Panc1 (cell line): ENCODE data around the gene APOL4. TPM values are rescaled to one million over a fixed set of nuclear protein-coding genes. Genes with fewer than 3 reads are reported as not detected.

Experiments
- ATAC-seq: fragments of 200-7000 bp; cut with Tn5 transposase; 2 replicates; pipeline ENCODE4 v1.9.1; 2020; ENCODE audit warnings: mild to moderate bottlenecking, moderate library complexity
- BruUV-seq: library from RNA; stranded (reverse); fragments of 400-500 nt; replicated peaks from 2 replicates; lab custom pipeline; 2021; lab: Mats Ljungman, UMichigan
- CTCF ChIA-PET: fragments of 300-600 bp; sonication (Branson Sonifier 250); formaldehyde crosslinking; loops from one replicate; lab custom pipeline; 2022; ENCODE audit warnings: antibody characterized with exemption; lab: Charles Lee
- POLR2A ChIA-PET: fragments of 300-600 bp; sonication (Branson Sonifier 250); formaldehyde crosslinking; loops from one replicate; lab custom pipeline; 2022; ENCODE audit warnings: antibody characterized with exemption; lab: Charles Lee
- DNase-seq: peaks from one replicate; pipeline ENCODE4 v3.0.0-alpha.2; 2010; ENCODE audit warnings: low read depth, low spot score
- H3K27ac ChIP-seq: 2 replicates; pipeline ENCODE4 v1.5.1; 2011; ENCODE audit warnings: mild to moderate bottlenecking, low read length, inconsistent platforms
- H3K27me3 ChIP-seq: fragments of 200-500 bp; sonication (Bioruptor generic); 2 replicates; pipeline ENCODE4 v1.6.0; 2014; ENCODE audit warnings: low read length, inconsistent platforms; ENCODE audit not compliant: control insufficient read depth, insufficient read depth
- H3K36me3 ChIP-seq: fragments of 200-500 bp; sonication (Bioruptor generic); 2 replicates; pipeline ENCODE4 v1.5.1; 2014; ENCODE audit warnings: inconsistent platforms, mild to moderate bottlenecking, low read length, moderate library complexity; ENCODE audit not compliant: control insufficient read depth, insufficient read depth
- H3K4me1 ChIP-seq: 2 replicates; pipeline ENCODE4 v1.5.1; 2011; ENCODE audit warnings: inconsistent platforms, mild to moderate bottlenecking, low read length, moderate library complexity; ENCODE audit not compliant: control insufficient read depth, insufficient read depth
- H3K4me3 ChIP-seq, 2 experiments: 2 replicates each; pipeline ENCODE4 v1.5.1; 2011 to 2012; ENCODE audit warnings: low read depth in 2 of 2, low read length in 2 of 2, mild to moderate bottlenecking in 2 of 2, inconsistent platforms in 1 of 2, moderate library complexity in 1 of 2
- H3K9me3 ChIP-seq: fragments of 200-500 bp; sonication (Bioruptor generic); 2 replicates; pipeline ENCODE4 v1.5.1; 2014; ENCODE audit warnings: low read depth, mild to moderate bottlenecking, inconsistent platforms, low read length, moderate library complexity; ENCODE audit not compliant: control insufficient read depth, insufficient read depth
- CTCF ChIP-seq: fragments of 450-650 bp; IDR thresholded peaks from 2 replicates; pipeline ENCODE4 v1.5.1; 2017; ENCODE audit warnings: mild to moderate bottlenecking
- POLR2AphosphoS5 ChIP-seq: IDR thresholded peaks from 2 replicates; pipeline ENCODE4 v1.6.1; 2012; ENCODE audit warnings: mild to moderate bottlenecking, low read depth, low read length, moderate library complexity
- REST ChIP-seq, 2 experiments: IDR thresholded peaks; 2 replicates each; pipeline ENCODE4 v1.6.1; 2011 to 2012; ENCODE audit warnings: low read depth in 2 of 2, control low read depth in 1 of 2, low read length in 1 of 2, mild to moderate bottlenecking in 1 of 2, moderate library complexity in 1 of 2; ENCODE audit not compliant: insufficient read depth in 1 of 2
- SIN3A ChIP-seq: IDR thresholded peaks from 2 replicates; pipeline ENCODE4 v1.6.1; 2012; ENCODE audit warnings: low read depth, mild to moderate bottlenecking, low read length, moderate library complexity, borderline replicate concordance; ENCODE audit not compliant: insufficient read depth
- TCF7L2 ChIP-seq: IDR thresholded peaks from 2 replicates; pipeline ENCODE4 v1.6.1; 2011; ENCODE audit warnings: mild to moderate bottlenecking, low read depth, low read length, inconsistent platforms
- in situ Hi-C: cut with HindIII; loops from 2 replicates; pipeline ENCODE4 v1.10.0; 2016; ENCODE audit warnings: low sequenced_read_pairs, low pct_unique_long_range_greater_than_20kb
- intact Hi-C: fragments of 100-400 bp; cut with micrococcal nuclease; formaldehyde crosslinking; loops from one replicate; pipeline ENCODE4 v1.10.0; 2022; ENCODE audit not compliant: unreplicated experiment
- total RNA-seq: library from RNA; stranded (reverse); gene quantifications from one replicate; pipeline ENCODE4 v1.2.1, GENCODE V29; 2021; ENCODE audit not compliant: unreplicated experiment

APOL4 gene
- total RNA-seq, 1 experiment from 2014 or later: not detected

- H3K27ac ChIP-seq: no peak overlapping the region
- ChIA-PET CTCF (no interaction called here), POLR2A (no interaction called here)
- no peaks in the 10 kb centered on the region for H3K27me3 ChIP-seq
- H3K4me3 ChIP-seq: no peak overlapping the region
- no peaks in the 10 kb centered on the region for H3K4me1 ChIP-seq
- no peaks in the 10 kb centered on the region for H3K36me3 ChIP-seq
- in situ Hi-C loops (no loop called here), intact Hi-C loops (no loop called here)
- BruUV-seq: no TSS peak
- ATAC-seq (no peak), DNase-seq (no peak)
- no peaks in the 10 kb centered on the region for H3K9me3 ChIP-seq
- TF ChIP-seq CTCF (no peak), SIN3A (no peak), REST (IDR thresholded peaks at IDR 0.05; ENCODE audit: insufficient read depth in 1 of 2, low read depth in 2 of 2, low read length in 1 of 2) (no peak), TCF7L2 (no peak), POLR2AphosphoS5 (no peak)
Observed at GRCh38 chr22:36182857-36183256, 18.8 kb downstream of the APOL4 start.

- ATAC-seq (no peak), DNase-seq (no peak)
- BruUV-seq: no TSS peak
- H3K4me1 ChIP-seq: no peaks in the 10 kb centered on the region
- intact Hi-C loops: no loop called here
- no peak overlapping the region for H3K27ac ChIP-seq
- ChIA-PET POLR2A (no interaction called here), CTCF (no interaction called here)
- H3K9me3 ChIP-seq: no peaks in the 10 kb centered on the region
- H3K36me3 ChIP-seq: no peaks in the 10 kb centered on the region
- H3K4me3 ChIP-seq: no peak overlapping the region
- H3K27me3 ChIP-seq: no peaks in the 10 kb centered on the region
- in situ Hi-C loops: no loop called here
- TF ChIP-seq POLR2AphosphoS5 (no peak), SIN3A (no peak), REST (IDR thresholded peaks at IDR 0.05; ENCODE audit: insufficient read depth in 1 of 2, low read depth in 2 of 2, low read length in 1 of 2) (no peak), TCF7L2 (no peak)
Observed at GRCh38 chr22:36182056-36182455, 19.6 kb downstream of the APOL4 start.
